ENCODE data around the gene NAALADL2.

DNA sequence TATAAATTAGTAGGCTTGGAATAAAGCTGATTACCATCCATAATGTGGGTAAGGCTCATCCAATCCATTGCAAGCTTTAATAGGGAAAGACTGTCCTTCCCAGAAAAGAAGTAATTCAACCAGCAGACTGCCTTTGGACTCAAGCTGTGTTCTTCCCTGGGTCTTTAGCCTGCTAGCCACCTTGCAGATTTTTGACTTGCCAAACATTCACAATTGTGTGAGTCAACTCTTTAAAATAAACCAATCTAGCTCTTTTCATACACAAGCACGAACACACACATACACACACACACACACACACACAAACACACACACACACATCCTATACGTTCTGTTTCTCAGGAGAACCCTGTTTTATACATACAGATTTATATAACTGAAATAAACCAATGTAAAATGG is 248.1 kb downstream of the NAALADL2 start:
- TF ChIP-seq, protein P1, sequence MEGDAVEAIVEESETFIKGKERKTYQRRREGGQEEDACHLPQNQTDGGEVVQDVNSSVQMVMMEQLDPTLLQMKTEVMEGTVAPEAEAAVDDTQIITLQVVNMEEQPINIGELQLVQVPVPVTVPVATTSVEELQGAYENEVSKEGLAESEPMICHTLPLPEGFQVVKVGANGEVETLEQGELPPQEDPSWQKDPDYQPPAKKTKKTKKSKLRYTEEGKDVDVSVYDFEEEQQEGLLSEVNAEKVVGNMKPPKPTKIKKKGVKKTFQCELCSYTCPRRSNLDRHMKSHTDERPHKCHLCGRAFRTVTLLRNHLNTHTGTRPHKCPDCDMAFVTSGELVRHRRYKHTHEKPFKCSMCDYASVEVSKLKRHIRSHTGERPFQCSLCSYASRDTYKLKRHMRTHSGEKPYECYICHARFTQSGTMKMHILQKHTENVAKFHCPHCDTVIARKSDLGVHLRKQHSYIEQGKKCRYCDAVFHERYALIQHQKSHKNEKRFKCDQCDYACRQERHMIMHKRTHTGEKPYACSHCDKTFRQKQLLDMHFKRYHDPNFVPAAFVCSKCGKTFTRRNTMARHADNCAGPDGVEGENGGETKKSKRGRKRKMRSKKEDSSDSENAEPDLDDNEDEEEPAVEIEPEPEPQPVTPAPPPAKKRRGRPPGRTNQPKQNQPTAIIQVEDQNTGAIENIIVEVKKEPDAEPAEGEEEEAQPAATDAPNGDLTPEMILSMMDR (IDR thresholded peaks at IDR 0.05), result no peak
- TF ChIP-seq POLR2A (IDR thresholded peaks at IDR 0.05) (no peak), POLR2AphosphoS5 (IDR thresholded peaks at IDR 0.05; ENCODE audit: insufficient read depth in 1 of 2, low read depth in 1 of 2) (no peak)

All from vagina (tissue), 2 donors.